C4-2B (cell line): ENCODE results near the gene EML2.

Experiments used
- H3K27ac ChIP-seq: fragments of 450-650 bp; 2 replicates; pipeline ENCODE4 v1.5.1; 2017
- ZFX ChIP-seq: fragments of 450-650 bp; IDR thresholded peaks from 2 replicates; pipeline ENCODE4 v1.6.1; 2017
- TF ChIP-seq, protein P1 (sequence below): fragments of 450-650 bp; conservative IDR thresholded peaks from 2 replicates; pipeline ENCODE4 v1.5.1; 2017; ENCODE audit warnings: mild to moderate bottlenecking

Gene EML2

DNA sequence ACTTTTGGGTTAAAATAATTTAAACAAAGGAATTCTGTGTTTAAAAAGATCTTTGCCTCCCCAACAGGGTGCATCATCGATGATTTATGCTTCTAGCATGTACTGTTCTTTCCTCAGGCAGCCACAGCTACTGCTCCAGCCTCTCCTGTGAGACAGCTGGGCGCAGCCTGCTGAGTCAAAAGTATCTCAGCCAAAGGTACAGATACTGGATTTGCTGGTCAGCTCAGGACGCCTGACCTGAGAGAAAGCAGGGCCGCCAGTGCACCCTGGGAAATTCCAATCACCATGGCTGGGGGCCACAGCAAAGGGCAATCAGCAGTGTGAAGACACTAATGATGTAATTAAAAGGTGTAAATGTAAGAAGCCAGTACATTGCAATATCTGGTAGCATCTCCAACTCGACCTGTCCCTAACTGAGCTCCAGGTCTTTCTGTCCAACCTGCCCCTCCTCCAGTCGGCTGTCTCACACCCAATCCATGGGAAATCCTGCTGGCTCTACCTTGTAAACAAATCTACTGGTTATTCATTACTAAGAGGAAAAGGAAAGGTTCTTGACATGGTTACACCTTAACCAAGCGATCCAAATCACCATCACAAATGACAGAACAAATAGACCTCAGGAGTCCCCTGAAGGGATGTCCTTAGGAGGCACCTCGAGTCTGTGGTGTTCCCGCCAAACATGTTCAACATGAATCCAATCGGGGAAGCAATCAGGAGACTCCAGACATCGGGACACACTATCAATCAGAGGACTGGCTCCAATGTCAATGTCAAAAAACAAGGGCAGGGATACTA, 61.9 kb downstream of the EML2 start:
- H3K27ac ChIP-seq: no peak overlapping the region
- TF ChIP-seq, protein P1, sequence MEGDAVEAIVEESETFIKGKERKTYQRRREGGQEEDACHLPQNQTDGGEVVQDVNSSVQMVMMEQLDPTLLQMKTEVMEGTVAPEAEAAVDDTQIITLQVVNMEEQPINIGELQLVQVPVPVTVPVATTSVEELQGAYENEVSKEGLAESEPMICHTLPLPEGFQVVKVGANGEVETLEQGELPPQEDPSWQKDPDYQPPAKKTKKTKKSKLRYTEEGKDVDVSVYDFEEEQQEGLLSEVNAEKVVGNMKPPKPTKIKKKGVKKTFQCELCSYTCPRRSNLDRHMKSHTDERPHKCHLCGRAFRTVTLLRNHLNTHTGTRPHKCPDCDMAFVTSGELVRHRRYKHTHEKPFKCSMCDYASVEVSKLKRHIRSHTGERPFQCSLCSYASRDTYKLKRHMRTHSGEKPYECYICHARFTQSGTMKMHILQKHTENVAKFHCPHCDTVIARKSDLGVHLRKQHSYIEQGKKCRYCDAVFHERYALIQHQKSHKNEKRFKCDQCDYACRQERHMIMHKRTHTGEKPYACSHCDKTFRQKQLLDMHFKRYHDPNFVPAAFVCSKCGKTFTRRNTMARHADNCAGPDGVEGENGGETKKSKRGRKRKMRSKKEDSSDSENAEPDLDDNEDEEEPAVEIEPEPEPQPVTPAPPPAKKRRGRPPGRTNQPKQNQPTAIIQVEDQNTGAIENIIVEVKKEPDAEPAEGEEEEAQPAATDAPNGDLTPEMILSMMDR: no peak

GRCh38 chr19:45576682-45577081, 62.5 kb downstream of the EML2 start:
- TF ChIP-seq, protein P1: no peak
- no peak for TF ChIP-seq ZFX
- no peak overlapping the region for H3K27ac ChIP-seq

GRCh38 chr19:45575216-45575615, 64.0 kb downstream of the EML2 start:
- TF ChIP-seq, protein P1: no peak
- TF ChIP-seq ZFX: no peak
- no peak overlapping the region for H3K27ac ChIP-seq

GRCh38 chr19:45574526-45574925, 64.7 kb downstream of the EML2 start:
- TF ChIP-seq, protein P1: no peak
- TF ChIP-seq ZFX: no peak
- H3K27ac ChIP-seq: no peak overlapping the region

- H3K27ac ChIP-seq: no peak overlapping the region
- TF ChIP-seq ZFX: no peak
- TF ChIP-seq, protein P1: no peak
Measured at GRCh38 chr19:45571457-45572220, 67.6 kb downstream of the EML2 start.

- TF ChIP-seq, protein P1: peak; percentile 42
- TF ChIP-seq ZFX: no peak
- H3K27ac ChIP-seq: no peak overlapping the region; the same call in 1 of the 2 replicates
Measured at GRCh38 chr19:45569619-45570421, 69.4 kb downstream of the EML2 start.
